Neural cell (in vitro differentiated cells): ENCODE data around the gene LTO1.

ENCODE experiments used
- CTCF ChIP-seq: fragments of 450-650 bp; IDR thresholded peaks from 2 replicates; pipeline ENCODE4 v1.5.1; 2014; ENCODE audit warnings: antibody characterized with exemption, mild to moderate bottlenecking, moderate library complexity; ENCODE audit not compliant: poor library complexity, severe bottlenecking
- EP300 ChIP-seq: fragments of 450-650 bp; conservative IDR thresholded peaks from 2 replicates; pipeline ENCODE4 v1.6.1; 2014; ENCODE audit warnings: antibody characterized with exemption, mild to moderate bottlenecking, moderate library complexity; ENCODE audit not compliant: poor library complexity, severe bottlenecking
- EZH2 ChIP-seq: fragments of 200-600, 300-800 bp; shearing (Covaris generic), sonication (generic); IDR thresholded peaks from 2 replicates; pipeline ENCODE4 v1.6.1; 2014; ENCODE audit warnings: antibody characterized with exemption, low read length, borderline replicate concordance, mild to moderate bottlenecking; ENCODE audit not compliant: insufficient read depth, poor library complexity, severe bottlenecking
- POLR2AphosphoS5 ChIP-seq: IDR thresholded peaks from 2 replicates; pipeline ENCODE4 v1.6.1; 2012
- RAD21 ChIP-seq: fragments of 450-650 bp; conservative IDR thresholded peaks from 2 replicates; pipeline ENCODE4 v1.6.1; 2014; ENCODE audit warnings: antibody characterized with exemption, mild to moderate bottlenecking, moderate library complexity
- SMC3 ChIP-seq: fragments of 450-650 bp; conservative IDR thresholded peaks from 2 replicates; pipeline ENCODE4 v1.6.1; 2014; ENCODE audit warnings: antibody characterized with exemption, mild to moderate bottlenecking, moderate library complexity; ENCODE audit not compliant: poor library complexity

- TF ChIP-seq CTCF (no peak), RAD21 (no peak), SMC3 (no peak), EZH2 (no peak), EP300 (no peak), POLR2AphosphoS5 (no peak)
These were observed 31.0 kb upstream of the LTO1 start for GRCh38 chr11:69705901-69706787.
